ENCODE measurements around the gene ANKH. TPM values are rescaled to one million over a fixed set of nuclear protein-coding genes. Genes with fewer than 3 reads are reported as not detected.

ANKH gene
- total RNA-seq, 1 experiment from 2014 or later = 16.9 TPM

DNA sequence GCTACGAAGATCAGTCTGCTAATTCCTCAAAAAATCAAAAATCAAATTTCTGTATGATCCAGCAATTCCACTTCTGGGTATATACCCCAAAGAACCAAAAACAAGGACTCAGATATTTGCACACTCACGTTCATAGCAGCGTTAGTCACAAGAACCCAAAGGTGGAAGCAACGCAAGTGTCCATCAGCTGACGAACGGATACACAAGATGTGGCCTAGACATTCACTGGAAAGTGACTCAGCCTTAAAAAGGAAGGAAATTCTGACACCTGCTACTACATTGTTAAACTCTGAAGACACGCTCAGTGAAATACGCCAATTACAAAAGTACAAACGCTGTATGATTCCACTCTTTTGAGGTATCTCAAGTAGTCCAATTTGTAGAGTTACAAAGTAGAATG, 113.7 kb downstream of the ANKH start:
- ChIA-PET CTCF (no interaction called here), POLR2A (no interaction called here)
- H3K4me3 Mint-ChIP-seq = no peak overlapping the region
- H3K36me3 Mint-ChIP-seq = no peaks in the 10 kb centered on the region
- no peak for ATAC-seq
- H3K4me1 Mint-ChIP-seq = peaks cover 4% of the 10 kb centered on the region
- DNase-seq (ENCODE audit: low spot score) = no peak
- H3K9me3 Mint-ChIP-seq = no peaks in the 10 kb centered on the region
- H3K27me3 Mint-ChIP-seq (ENCODE audit: low read depth) = no peaks in the 10 kb centered on the region
- TF ChIP-seq, protein P1, sequence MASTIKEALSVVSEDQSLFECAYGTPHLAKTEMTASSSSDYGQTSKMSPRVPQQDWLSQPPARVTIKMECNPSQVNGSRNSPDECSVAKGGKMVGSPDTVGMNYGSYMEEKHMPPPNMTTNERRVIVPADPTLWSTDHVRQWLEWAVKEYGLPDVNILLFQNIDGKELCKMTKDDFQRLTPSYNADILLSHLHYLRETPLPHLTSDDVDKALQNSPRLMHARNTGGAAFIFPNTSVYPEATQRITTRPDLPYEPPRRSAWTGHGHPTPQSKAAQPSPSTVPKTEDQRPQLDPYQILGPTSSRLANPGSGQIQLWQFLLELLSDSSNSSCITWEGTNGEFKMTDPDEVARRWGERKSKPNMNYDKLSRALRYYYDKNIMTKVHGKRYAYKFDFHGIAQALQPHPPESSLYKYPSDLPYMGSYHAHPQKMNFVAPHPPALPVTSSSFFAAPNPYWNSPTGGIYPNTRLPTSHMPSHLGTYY (CRISPR knock-in tag; IDR thresholded peaks at IDR 0.05) = no peak
- TF ChIP-seq NFE2L1 (CRISPR knock-in tag; IDR thresholded peaks at IDR 0.05) (no peak), NR2C2 (CRISPR knock-in tag; IDR thresholded peaks at IDR 0.05) (no peak)
- TF ChIP-seq, protein P2, sequence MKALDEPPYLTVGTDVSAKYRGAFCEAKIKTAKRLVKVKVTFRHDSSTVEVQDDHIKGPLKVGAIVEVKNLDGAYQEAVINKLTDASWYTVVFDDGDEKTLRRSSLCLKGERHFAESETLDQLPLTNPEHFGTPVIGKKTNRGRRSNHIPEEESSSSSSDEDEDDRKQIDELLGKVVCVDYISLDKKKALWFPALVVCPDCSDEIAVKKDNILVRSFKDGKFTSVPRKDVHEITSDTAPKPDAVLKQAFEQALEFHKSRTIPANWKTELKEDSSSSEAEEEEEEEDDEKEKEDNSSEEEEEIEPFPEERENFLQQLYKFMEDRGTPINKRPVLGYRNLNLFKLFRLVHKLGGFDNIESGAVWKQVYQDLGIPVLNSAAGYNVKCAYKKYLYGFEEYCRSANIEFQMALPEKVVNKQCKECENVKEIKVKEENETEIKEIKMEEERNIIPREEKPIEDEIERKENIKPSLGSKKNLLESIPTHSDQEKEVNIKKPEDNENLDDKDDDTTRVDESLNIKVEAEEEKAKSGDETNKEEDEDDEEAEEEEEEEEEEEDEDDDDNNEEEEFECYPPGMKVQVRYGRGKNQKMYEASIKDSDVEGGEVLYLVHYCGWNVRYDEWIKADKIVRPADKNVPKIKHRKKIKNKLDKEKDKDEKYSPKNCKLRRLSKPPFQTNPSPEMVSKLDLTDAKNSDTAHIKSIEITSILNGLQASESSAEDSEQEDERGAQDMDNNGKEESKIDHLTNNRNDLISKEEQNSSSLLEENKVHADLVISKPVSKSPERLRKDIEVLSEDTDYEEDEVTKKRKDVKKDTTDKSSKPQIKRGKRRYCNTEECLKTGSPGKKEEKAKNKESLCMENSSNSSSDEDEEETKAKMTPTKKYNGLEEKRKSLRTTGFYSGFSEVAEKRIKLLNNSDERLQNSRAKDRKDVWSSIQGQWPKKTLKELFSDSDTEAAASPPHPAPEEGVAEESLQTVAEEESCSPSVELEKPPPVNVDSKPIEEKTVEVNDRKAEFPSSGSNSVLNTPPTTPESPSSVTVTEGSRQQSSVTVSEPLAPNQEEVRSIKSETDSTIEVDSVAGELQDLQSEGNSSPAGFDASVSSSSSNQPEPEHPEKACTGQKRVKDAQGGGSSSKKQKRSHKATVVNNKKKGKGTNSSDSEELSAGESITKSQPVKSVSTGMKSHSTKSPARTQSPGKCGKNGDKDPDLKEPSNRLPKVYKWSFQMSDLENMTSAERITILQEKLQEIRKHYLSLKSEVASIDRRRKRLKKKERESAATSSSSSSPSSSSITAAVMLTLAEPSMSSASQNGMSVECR (CRISPR knock-in tag; IDR thresholded peaks at IDR 0.05; ENCODE audit: borderline replicate concordance) = no peak
- TF ChIP-seq, protein P3, sequence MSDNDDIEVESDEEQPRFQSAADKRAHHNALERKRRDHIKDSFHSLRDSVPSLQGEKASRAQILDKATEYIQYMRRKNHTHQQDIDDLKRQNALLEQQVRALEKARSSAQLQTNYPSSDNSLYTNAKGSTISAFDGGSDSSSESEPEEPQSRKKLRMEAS (CRISPR knock-in tag; IDR thresholded peaks at IDR 0.05) = no peak
- H3K27ac Mint-ChIP-seq = no peak overlapping the region

DNA sequence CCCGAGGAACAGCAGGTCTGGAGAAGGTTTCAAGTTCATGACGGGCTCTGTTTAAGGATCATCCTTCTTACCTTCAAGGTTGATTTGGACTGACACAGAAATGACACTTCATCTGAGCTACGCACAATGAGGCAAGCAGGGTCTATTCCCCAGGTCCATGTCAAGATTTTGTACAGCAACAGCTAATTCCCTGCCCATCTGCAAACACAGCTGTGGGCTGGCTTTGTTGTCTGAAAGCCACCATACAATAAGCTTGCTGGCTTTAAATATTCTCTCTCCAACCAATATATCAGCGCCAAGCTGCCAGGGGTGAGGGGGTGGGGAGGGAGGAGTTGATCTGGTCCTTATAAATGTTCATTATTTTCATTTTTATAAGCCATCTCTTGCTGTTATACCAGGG, 115.1 kb downstream of the ANKH start:
- ChIA-PET POLR2A (no interaction called here), CTCF (no interaction called here)
- ATAC-seq (no peak), DNase-seq (ENCODE audit: low spot score) (no peak)
- H3K4me3 Mint-ChIP-seq = no peak overlapping the region
- no peaks in the 10 kb centered on the region for H3K27me3 Mint-ChIP-seq (ENCODE audit: low read depth)
- H3K36me3 Mint-ChIP-seq = no peaks in the 10 kb centered on the region
- no peak overlapping the region for H3K27ac Mint-ChIP-seq
- H3K9me3 Mint-ChIP-seq = no peaks in the 10 kb centered on the region
- H3K4me1 Mint-ChIP-seq = peaks cover 9% of the 10 kb centered on the region
- TF ChIP-seq GRHL2 (CRISPR knock-in tag; IDR thresholded peaks at IDR 0.05; ENCODE audit: insufficient replicate concordance, severe bottlenecking) (no peak), KAT7 (CRISPR knock-in tag; IDR thresholded peaks at IDR 0.05; ENCODE audit: borderline replicate concordance) (no peak), GTF2I (CRISPR knock-in tag; conservative IDR thresholded peaks at IDR 0.05) (no peak), ZNF423 (CRISPR knock-in tag; IDR thresholded peaks at IDR 0.05) (no peak), SMAD3 (CRISPR knock-in tag; IDR thresholded peaks at IDR 0.05; ENCODE audit: borderline replicate concordance) (no peak), RORB (CRISPR knock-in tag; IDR thresholded peaks at IDR 0.05) (no peak), TP53 (CRISPR knock-in tag; IDR thresholded peaks at IDR 0.05) (no peak), FOXP1 (CRISPR knock-in tag; IDR thresholded peaks at IDR 0.05; ENCODE audit: borderline replicate concordance) (no peak), ATF1 (CRISPR knock-in tag; IDR thresholded peaks at IDR 0.05) (no peak), ETV6 (CRISPR knock-in tag; IDR thresholded peaks at IDR 0.05) (no peak)
- TF ChIP-seq, protein P2 (CRISPR knock-in tag; IDR thresholded peaks at IDR 0.05; ENCODE audit: borderline replicate concordance) = no peak
- TF ChIP-seq, protein P4, sequence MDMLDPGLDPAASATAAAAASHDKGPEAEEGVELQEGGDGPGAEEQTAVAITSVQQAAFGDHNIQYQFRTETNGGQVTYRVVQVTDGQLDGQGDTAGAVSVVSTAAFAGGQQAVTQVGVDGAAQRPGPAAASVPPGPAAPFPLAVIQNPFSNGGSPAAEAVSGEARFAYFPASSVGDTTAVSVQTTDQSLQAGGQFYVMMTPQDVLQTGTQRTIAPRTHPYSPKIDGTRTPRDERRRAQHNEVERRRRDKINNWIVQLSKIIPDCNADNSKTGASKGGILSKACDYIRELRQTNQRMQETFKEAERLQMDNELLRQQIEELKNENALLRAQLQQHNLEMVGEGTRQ (CRISPR knock-in tag; IDR thresholded peaks at IDR 0.05) = no peak
- TF ChIP-seq, protein P5, sequence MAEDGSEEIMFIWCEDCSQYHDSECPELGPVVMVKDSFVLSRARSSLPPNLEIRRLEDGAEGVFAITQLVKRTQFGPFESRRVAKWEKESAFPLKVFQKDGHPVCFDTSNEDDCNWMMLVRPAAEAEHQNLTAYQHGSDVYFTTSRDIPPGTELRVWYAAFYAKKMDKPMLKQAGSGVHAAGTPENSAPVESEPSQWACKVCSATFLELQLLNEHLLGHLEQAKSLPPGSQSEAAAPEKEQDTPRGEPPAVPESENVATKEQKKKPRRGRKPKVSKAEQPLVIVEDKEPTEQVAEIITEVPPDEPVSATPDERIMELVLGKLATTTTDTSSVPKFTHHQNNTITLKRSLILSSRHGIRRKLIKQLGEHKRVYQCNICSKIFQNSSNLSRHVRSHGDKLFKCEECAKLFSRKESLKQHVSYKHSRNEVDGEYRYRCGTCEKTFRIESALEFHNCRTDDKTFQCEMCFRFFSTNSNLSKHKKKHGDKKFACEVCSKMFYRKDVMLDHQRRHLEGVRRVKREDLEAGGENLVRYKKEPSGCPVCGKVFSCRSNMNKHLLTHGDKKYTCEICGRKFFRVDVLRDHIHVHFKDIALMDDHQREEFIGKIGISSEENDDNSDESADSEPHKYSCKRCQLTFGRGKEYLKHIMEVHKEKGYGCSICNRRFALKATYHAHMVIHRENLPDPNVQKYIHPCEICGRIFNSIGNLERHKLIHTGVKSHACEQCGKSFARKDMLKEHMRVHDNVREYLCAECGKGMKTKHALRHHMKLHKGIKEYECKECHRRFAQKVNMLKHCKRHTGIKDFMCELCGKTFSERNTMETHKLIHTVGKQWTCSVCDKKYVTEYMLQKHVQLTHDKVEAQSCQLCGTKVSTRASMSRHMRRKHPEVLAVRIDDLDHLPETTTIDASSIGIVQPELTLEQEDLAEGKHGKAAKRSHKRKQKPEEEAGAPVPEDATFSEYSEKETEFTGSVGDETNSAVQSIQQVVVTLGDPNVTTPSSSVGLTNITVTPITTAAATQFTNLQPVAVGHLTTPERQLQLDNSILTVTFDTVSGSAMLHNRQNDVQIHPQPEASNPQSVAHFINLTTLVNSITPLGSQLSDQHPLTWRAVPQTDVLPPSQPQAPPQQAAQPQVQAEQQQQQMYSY (CRISPR knock-in tag; IDR thresholded peaks at IDR 0.05) = no peak
- TF ChIP-seq, protein P6, sequence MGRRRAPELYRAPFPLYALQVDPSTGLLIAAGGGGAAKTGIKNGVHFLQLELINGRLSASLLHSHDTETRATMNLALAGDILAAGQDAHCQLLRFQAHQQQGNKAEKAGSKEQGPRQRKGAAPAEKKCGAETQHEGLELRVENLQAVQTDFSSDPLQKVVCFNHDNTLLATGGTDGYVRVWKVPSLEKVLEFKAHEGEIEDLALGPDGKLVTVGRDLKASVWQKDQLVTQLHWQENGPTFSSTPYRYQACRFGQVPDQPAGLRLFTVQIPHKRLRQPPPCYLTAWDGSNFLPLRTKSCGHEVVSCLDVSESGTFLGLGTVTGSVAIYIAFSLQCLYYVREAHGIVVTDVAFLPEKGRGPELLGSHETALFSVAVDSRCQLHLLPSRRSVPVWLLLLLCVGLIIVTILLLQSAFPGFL (CRISPR knock-in tag; IDR thresholded peaks at IDR 0.05; ENCODE audit: borderline replicate concordance) = no peak
